ENCODE measurements around the gene MAPRE3. TPM values are rescaled to one million over a fixed set of nuclear protein-coding genes. Genes with fewer than 3 reads are reported as not detected.

MAPRE3 gene
- total and polyA plus RNA-seq, 9 of the 15 experiments (the other 6 are each of a cell fraction or from before 2014, with no cell fraction given) = 0.70 to 43.2 (median 12.6) TPM

- no peak for TF ChIP-seq REST (IDR thresholded peaks at IDR 0.05; ENCODE audit: borderline replicate concordance)
- no peak for TF ChIP-seq REST (CRISPR knock-in tag; IDR thresholded peaks at IDR 0.05; ENCODE audit: low read depth)
- TF ChIP-seq ILF3 (IDR thresholded peaks at IDR 0.05; ENCODE audit: borderline replicate concordance) = no peak
- no peak for TF ChIP-seq PYGO2 (tag; IDR thresholded peaks at IDR 0.05)
- TF ChIP-seq HOMEZ (CRISPR knock-in tag; IDR thresholded peaks at IDR 0.05) = no peak
- no peak for TF ChIP-seq TAF9B (IDR thresholded peaks at IDR 0.05; ENCODE audit: partially characterized antibody)
- TF ChIP-seq E2F6 (IDR thresholded peaks at IDR 0.05; ENCODE audit: borderline replicate concordance in 1 of 2, extremely low read depth in 1 of 2, insufficient read depth in 1 of 2, insufficient read length in 1 of 2, low read depth in 1 of 2, low read length in 1 of 2, poor library complexity in 1 of 2, severe bottlenecking in 1 of 2) = no peak
- TF ChIP-seq ELF4 (CRISPR knock-in tag; IDR thresholded peaks at IDR 0.05) = no peak
- TF ChIP-seq ZNF507 (tag; conservative IDR thresholded peaks at IDR 0.05) = no peak
- TF ChIP-seq ZNF668 (CRISPR knock-in tag; IDR thresholded peaks at IDR 0.05) = no peak
- TF ChIP-seq L3MBTL2 (IDR thresholded peaks at IDR 0.05) = peak; percentile 54
- TF ChIP-seq ZNF644 (tag; IDR thresholded peaks at IDR 0.05; ENCODE audit: low read depth) = no peak; the same call in 1 of the 2 replicates
- TF ChIP-seq PURB (CRISPR knock-in tag; IDR thresholded peaks at IDR 0.05; ENCODE audit: low read depth) = no peak
- TF ChIP-seq ZNF146 (CRISPR knock-in tag; IDR thresholded peaks at IDR 0.05; ENCODE audit: unreplicated experiment) = no peak
- TF ChIP-seq ZNF140 (CRISPR knock-in tag; IDR thresholded peaks at IDR 0.05) = no peak
- no peak for TF ChIP-seq KAT8 (IDR thresholded peaks at IDR 0.05; ENCODE audit: low read depth)
- no peak for TF ChIP-seq BCL6 (CRISPR knock-in tag; IDR thresholded peaks at IDR 0.05)
- 0 out of 2 replicates have a peak, but pooled peaks have one; percentile 19 for TF ChIP-seq ZNF239 (CRISPR knock-in tag; IDR thresholded peaks at IDR 0.05)
- TF ChIP-seq MAZ (CRISPR knock-in tag; conservative IDR thresholded peaks at IDR 0.05 in 1 of 2, IDR thresholded peaks at IDR 0.05 in 1 of 2) = no peak
These were observed 33.4 kb downstream of the MAPRE3 start (continued) for GRCh38 chr2:27003857-27004256.

All from K562 (cell line).